GM10248 (cell line): Measurements from ENCODE around the gene TMEM236.

Experiments used
- CTCF ChIA-PET: fragments of 300-600 bp; sonication (Branson Sonifier 250); formaldehyde crosslinking; extraction: SDS; loops from one replicate; lab custom pipeline; 2021; ENCODE audit warnings: antibody characterized with exemption; lab: Yijun Ruan, JAX
- POLR2A ChIA-PET: fragments of 350-650 bp; sonication (Branson Sonifier 250); formaldehyde crosslinking; extraction: SDS; loops from one replicate; lab custom pipeline; 2020; ENCODE audit warnings: antibody characterized with exemption; lab: Yijun Ruan, JAX
- DNase-seq: peaks from one replicate; pipeline ENCODE4 v3.0.0; 2012; ENCODE audit errors: extremely low spot score
- TF ChIP-seq, protein P1 (sequence below): IDR thresholded peaks from 2 replicates; pipeline ENCODE4 v1.5.1; 2012; ENCODE audit warnings: mild to moderate bottlenecking, low read depth; ENCODE audit errors: extremely low read depth, missing control alignments, control extremely low read depth

TMEM236 gene

DNA sequence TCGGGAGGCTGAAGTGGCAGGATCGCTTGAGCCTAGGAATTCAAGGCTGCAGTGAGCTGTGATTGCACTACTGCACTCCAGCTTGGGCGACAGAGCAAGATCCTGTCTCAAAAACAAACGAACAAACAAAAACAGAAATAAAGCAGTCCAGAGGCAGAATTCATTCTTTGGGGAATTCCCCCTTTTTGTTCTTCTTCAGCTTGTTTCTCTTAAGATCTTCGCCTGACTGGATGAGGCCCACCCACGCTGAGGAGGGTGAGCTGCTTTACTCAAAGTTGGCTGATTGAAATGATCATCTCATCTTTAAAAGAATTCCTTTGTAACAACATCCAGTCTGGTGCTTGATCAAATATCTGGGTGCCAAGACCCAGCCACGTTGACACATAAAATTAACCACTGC lies 67.8 kb downstream of the TMEM236 start:
- TF ChIP-seq, protein P1, sequence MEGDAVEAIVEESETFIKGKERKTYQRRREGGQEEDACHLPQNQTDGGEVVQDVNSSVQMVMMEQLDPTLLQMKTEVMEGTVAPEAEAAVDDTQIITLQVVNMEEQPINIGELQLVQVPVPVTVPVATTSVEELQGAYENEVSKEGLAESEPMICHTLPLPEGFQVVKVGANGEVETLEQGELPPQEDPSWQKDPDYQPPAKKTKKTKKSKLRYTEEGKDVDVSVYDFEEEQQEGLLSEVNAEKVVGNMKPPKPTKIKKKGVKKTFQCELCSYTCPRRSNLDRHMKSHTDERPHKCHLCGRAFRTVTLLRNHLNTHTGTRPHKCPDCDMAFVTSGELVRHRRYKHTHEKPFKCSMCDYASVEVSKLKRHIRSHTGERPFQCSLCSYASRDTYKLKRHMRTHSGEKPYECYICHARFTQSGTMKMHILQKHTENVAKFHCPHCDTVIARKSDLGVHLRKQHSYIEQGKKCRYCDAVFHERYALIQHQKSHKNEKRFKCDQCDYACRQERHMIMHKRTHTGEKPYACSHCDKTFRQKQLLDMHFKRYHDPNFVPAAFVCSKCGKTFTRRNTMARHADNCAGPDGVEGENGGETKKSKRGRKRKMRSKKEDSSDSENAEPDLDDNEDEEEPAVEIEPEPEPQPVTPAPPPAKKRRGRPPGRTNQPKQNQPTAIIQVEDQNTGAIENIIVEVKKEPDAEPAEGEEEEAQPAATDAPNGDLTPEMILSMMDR = no peak
- no peak for DNase-seq
- CTCF ChIA-PET = interaction anchor here (1.3 kb wide), 1 partner anchor 11 kb away, joined by 3 read pairs; the partner anchor contains the start of gene MRC1
- POLR2A ChIA-PET = no interaction called here

DNA sequence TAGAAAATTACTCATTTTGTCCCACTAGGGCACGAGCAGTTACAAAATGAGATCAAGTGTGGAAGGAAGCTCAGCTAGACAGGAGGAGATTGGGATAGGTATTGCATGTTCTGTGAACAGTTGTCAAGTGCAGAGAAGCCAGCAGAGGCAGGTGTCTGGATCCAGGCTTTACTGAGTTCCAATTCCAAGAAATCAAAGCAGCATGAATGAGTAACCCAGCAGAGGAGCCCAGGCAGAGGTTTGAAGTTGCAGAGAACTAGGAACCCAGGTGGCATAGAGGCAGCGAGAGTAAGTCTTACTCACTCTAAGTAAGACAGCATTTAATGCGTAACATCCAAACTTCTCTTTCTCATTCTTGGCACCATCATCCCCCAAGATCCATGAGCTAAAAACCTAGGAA lies 68.9 kb downstream of the TMEM236 start:
- CTCF ChIA-PET = interaction anchor here (1.0 to 1.1 kb wide), 2 partner anchors 12 to 26 kb away, joined by 3 read pairs; no protein-coding TSS in a partner anchor
- POLR2A ChIA-PET = no interaction called here

DNA sequence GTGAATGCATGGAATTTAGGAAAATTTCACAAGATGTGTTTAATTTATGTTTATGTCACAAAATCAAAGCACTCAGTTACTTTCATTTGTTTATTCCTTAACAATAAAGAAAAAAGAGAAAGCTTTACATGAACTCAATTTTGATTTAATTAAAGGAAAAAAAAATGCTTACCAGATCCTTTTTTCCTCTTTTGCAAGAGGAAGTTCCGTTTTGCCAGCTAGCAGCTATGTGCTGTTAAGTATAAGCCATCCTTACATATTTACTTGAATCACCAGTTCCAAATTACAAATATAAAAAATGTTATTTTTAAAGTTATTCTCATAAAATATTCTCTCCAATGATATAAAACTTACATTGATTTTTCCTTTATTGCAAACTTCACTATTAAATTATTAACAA lies 69.9 kb downstream of the TMEM236 start:
- no peak for DNase-seq
- ChIA-PET POLR2A (no interaction called here), CTCF (interaction anchor here (0.8 to 1.1 kb wide), 3 partner anchors 11 to 27 kb away, joined by 3 read pairs; no protein-coding TSS in a partner anchor)

More for the DNA sequence above, 68.9 kb downstream of the TMEM236 start:
- TF ChIP-seq, protein P1 = no peak
- no peak for DNase-seq

DNA sequence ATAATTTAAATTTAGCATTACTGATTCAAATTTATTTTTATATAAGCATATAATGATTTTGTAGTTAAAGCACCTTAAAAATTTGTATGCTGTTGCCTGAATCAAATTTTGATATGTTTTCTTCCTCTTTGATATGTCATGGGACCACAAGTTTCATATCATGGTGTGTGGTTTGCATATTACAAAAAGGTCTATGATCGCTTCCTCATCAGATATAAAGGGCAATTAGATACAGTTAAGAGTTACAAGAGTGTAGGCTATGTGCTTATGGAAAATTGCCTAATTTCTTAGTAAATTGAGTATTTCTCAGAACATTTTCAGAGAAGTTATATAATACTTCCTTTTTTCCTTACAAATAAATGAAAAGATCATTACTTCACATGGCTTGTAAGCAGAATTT lies 79.3 kb downstream of the TMEM236 start:
- no peak for DNase-seq
- ChIA-PET POLR2A (no interaction called here), CTCF (interaction anchor here (0.7 kb wide), 1 partner anchor 17 kb away, joined by 3 read pairs; no protein-coding TSS in a partner anchor)
- TF ChIP-seq, protein P1 = no peak

More for the DNA sequence above, 69.9 kb downstream of the TMEM236 start:
- TF ChIP-seq, protein P1 = no peak

DNA sequence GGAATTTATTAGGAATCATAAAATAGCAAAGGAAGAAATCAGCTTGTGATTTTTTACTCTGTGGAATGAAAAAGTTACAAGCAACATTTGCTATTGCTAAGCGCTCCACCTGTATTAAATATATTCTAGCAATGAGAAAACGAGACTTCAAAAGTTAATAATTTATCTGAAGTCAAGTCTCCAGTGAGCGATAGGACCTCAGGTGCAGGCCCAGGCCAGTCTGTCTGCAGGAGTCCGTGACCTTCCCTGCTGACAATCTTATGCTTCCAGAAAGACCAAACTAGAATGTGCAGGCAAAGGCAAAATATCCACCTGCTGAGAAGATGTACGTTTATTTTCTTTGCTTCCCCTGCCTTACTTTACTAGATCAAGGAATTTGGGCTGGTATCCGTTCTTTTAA lies 79.9 kb downstream of the TMEM236 start:
- TF ChIP-seq, protein P1 = no peak
- DNase-seq = no peak
- ChIA-PET POLR2A (no interaction called here), CTCF (interaction anchor here (0.7 kb wide), 1 partner anchor 17 kb away, joined by 3 read pairs; no protein-coding TSS in a partner anchor)

DNA sequence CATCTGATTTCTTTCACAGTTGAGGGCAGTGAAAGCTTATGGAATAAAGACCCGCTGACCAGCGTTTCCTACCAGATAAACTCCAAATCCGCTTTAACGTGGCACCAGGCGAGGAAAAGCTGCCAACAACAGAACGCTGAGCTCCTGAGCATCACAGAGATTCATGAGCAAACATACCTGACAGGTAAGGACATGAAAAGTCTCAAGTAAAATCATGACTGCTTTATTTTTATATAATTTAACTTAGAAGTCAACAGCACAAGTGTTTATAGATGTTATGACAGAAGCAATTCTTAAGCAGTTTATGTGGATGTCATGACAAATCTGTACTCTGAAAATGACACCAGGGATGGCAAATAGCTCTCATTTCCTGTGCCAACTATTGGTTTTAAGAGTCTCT lies 81.7 kb downstream of the TMEM236 start:
- DNase-seq = no peak
- POLR2A ChIA-PET = no interaction called here
- TF ChIP-seq, protein P1 = no peak
- CTCF ChIA-PET = interaction anchor here (1.6 kb wide), 1 partner anchor 12 kb away, joined by 3 read pairs; no protein-coding TSS in a partner anchor

DNA sequence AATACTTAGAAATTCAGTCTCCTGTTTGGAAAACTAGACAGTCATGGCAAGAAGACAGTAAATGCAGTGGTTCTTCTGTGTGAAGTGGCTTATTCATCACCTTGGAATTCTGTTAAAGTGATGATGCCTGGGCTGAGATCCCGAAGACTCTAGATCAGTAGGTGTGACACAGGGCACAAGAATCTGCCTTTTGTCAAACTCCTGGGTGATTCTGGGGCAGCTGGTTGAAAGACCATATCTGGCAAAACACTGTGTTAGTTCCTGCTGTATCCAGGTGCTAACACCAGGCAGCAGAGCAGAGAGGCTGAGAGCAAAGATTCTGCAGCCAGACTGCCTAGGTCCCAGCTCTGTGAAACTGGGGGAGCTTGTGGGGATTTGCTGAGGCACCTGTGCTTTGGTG lies 83.7 kb downstream of the TMEM236 start:
- CTCF ChIA-PET = interaction anchor here (1.0 to 1.6 kb wide), 2 partner anchors 9 to 10 kb away, joined by 3 to 4 read pairs; no protein-coding TSS in a partner anchor
- no peak for DNase-seq
- POLR2A ChIA-PET = no interaction called here
- TF ChIP-seq, protein P1 = no peak
